Inflammatory macrophage treated with lipopolysaccharide for 4 hours (primary cell): ENCODE results near the gene ARNT2.

Source experiments
- DNase-seq: peaks from one replicate; pipeline ENCODE4 v3.0.0-alpha.2; 2020

The ARNT2 gene

DNA sequence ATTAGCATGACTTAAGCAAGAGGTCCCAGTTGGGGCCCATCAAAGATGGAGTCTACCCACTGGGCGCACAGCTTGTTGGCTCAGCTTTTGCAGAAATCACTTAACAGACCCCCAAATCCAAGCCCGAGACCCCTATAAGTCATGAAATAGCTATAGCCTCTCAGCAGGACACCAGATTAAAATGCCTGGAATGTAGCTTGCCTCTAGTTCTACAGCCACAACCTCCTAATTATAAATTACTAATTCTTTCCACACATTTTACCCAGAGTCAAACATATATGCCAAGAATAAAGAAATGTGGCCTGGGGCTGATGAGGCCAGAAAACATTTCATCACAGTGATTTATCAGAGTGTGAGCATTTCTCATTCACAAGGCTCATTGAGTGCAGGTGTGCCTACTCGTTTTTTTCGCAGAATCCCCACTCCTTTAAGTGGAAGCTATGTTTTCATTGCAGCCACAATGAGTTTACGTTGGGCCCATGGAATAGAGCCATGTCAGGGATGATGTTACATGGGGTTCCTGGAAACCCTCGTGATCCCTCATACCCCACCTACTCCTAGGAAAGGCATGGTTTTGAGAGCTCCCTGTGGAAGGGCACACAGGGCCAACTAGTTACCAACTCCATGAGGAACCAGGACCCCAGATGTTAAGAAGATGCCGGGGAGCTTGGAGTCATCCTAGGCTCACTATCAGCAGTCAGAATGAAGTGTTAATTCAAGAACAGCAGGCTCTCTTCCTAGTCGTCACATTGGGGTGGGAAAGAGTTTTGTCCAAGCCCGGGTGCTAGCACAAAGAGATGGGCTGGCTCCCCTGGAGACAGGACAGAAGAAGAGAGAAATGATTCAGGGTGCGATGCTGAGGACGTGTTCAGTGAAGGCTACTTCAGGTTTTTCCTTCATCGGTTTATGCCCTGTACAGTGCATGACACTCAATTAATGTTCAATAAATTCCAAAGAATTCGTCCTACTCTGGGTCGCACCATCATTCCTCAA lies 200.7 kb downstream of the ARNT2 start:
- no peak for DNase-seq

DNA sequence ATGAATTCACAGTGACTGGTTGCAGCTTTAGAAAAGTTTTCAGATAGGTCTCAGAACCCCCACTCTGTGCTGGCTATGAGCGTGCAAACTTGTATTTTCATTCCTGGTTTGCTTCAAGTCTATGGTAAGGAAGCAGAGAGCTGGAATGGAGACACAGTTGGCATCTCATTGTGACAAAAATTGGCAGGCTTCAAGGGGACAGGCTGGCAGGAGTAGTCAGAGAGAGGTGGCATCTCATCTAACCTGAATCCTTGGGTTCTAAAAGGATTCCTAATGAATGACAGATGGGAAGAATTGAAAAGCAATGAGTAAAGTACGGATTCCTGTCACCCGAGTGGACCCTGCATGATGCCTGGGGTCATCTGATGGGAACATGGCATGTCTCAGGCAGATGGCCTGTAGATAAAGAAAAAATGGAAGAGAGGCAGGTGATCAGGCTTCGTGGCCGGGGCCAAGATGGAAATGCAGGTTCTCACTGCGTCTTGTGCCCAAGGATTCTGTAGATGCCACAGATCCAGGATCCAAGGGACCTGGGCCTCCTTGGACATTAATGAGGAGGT lies 201.5 kb downstream of the ARNT2 start:
- DNase-seq: no peak

DNA sequence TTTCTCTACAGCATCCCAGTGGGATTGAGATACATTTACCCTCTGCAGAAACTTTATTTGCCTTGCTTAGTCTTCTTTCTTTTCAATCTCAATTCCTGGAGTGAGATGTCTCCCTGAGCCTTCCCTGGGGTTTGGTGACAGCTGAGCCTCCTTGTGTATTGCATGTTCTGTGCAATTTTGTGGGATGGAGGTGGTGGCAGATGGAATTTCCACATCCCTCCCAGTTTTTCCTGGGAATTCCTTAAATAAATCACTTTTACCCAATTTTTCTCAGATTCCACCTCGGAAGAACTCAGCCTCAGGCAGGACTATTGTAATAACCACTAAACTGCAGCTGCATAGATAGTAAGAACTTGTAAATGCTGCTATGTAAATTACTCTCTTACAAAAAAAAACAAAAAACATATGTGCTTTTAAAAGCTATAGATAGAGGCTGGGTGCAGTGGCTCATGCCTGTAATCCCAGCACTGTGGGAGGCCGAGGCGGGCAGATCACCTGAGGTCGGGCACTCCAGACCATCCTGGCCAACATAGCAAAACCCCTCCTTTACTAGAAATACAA lies 202.4 kb downstream of the ARNT2 start:
- no peak for DNase-seq

DNA sequence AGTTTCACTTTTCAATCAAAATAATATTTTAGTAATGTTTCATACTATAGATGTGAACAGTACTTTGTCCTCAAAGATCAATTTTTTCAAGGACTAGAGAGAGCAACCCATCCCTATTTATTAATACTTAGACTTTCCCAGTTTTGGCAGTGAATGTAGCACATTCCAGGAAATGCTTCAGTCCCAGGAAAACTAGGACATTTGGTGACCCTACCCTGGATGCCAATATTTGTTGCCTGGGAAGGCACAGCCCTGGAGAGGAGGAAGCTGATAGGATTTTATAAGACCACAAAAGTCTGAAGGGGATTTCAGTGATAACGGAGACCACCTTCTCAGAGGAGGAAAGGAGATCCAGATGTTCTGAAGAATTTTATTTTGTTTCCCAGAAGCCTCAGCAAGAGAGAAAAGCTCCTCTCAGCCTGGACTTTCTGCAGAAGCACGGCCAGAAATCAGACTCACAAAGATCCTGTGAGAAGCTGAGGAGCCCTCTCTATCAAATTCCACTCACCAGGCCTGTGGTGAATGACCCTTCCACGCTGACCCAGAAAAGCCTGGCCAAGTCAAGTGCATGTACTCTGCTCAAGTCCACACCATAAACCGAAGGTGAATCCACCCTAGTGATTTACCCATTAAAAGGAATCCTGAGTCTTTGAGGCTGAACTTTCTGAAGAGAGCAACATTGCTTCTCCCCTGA lies 203.3 kb downstream of the ARNT2 start:
- DNase-seq: no peak

DNA sequence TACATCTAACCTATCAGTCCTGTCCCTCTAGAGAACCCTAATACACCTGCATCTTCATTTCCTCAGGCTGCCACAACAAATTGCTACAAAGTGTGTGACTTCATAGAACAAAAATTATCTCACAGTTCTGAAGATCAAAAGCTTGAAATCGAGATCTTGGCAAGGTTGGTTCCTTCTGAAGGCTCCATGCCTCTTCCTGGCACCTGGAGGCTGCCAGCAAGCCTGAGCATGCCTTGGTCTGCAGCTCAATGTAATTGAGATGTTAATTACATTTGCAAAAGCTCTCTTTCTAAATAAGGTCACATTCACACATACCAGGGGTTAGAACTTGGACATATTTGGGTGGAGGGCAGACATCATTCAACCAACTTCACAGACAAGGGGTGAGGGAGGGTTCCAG lies 204.5 kb downstream of the ARNT2 start:
- DNase-seq: no peak

DNA sequence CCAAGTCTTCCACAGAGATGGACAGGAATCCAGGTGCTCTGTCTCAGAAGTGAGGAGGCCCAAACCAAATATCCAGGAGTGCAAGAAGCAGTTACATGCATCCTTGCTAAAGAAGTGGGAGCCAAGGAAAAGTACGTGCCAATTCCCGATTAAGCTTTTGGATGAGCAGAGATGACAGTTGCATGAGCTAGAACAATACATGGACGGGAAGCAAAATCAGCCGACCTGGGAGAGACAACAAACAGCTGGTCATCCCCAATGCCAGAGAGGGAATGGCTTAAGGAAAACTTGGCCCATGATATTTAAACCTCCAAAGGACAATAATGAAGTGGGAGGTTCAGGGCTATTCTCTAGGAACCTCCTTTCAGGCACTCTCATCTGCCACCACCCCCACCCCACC lies 204.9 kb downstream of the ARNT2 start:
- DNase-seq: no peak

DNA sequence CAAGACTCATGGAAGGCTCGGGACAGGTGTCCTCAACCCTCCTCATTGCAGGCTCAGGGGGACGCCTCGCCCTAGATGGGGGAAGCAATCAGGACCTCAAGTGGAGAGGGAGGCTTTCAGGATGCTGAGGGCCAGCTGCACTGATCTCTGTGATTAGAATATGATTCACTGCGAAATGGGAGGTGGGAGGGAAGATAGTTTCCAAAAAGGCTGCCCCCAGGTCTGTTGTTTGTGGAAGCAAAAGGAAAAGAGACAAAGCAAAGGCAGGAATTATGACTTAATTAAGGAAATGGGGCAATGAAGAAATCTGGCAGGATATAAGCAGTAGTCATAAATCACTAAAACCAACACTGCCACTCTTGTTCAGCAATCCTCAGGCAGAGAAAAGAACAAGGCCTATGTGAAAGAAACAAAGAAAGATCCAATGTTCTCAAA lies 205.3 kb downstream of the ARNT2 start:
- no peak for DNase-seq

DNA sequence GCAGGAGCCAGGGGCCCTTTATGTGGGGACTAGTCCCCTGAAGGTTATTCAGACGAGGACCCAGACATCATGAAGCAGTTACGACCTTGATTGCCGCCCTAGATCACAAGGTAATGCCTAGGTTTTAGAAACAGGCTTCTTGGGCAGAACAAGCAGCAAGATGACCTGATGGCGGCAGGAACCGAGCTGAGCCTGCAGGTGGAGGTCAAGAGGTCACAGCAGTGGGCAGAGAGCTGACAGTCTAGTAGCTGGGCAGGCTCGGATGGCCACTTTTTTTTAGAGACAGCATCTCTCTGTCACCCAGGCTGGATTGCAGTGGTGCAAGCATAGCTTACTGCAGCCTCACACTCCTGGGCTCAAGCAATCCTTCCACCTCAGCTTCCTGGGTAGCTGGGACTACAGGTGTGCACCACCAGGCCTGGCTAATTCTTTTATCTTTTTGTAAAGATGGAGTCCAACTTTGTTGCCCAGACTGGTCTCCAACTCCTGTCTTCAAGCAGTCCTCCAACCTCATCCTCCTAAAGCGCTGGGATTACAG lies 207.4 kb downstream of the ARNT2 start:
- DNase-seq: no peak

DNA sequence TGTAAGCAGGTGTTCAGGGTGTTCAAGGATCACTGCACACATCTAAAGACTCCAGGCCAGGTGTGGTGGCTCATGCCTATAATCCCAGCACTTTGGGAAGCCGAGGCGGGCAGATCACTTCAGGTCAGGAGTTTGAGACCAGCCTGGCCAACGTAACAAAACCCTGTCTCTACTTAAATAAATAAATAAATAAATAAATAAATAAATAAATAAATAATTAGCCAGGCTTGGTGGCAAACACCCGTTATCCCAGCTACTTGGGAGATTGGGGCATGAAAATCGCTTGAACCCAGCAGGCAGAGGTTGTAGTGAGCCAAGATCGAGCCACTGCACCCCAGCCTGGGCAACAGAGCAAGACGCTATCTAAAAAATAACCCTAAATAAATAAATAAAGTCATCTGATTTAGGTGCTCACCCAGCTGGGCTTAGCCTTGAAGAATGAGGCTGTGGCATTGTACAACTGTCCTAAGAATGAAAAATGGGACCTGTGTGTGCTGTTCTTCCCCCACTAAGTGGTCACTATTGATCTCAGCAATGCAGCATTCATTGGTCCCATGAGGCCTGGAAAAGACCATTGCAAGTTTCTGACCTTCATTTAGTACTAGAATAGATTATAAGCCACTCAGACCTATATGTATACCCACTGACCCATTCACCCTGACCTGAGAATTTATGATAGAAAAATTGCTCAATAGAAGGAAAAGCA lies 208.1 kb downstream of the ARNT2 start:
- DNase-seq: no peak

DNA sequence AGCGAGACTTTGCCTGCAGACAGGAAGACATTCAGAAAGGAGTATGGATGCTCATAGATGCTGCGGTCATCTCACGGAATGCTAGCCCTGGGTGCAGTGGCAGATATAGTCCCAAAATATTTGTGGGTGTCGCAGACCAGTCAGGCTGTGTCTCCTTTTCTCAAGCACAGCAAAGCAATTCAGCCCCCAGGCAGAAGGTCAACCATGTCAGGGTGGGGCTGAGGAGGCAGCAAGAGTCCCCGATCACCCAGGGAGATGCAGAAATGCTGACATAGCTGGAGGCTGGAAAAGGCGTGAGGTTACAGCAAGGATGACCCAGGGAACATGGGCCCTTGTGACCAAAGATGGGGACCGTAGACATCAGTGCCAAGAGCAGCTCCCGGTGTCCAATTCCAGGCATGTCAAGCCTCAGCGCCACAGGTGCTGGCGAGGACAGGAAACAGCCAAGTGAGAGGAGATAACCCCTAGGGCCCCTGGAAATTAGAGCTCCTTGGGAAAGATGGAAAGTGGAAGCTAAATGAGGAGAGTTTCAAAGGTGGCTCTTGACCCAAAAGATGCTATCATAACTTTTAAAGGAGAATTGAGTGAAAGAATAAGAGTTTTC lies 209.7 kb downstream of the ARNT2 start:
- no peak for DNase-seq

DNA sequence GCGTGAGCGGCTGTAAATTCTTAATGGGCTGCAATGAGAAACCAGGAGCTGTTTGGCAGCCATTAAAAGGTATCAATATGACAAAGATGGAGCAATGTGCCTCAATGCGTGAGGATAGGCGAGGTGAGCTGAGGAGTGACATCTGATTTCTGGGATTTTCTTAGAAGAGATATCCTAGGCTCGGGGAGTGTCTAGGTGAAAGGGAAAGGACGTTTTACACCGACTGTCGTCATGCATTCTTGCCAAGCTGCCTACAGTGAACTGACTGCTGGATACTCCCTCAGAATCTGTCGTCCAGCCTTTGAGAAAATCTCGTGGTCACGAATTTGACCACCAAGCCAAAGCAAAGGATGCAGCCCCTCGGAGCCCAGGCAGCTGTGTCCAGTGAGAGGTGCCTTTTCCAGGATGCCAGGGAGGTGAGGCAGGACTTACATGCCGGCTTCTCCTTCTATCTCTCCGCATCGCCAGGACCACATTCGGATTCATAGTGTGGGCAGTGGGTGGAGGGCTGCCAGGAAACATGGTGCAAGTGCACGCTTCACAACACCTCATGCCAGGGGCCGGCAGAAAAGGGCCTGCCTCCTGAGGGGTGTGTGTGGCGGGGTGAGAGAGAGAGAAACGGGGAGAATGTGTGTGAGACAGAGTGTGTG lies 210.7 kb downstream of the ARNT2 start:
- DNase-seq: no peak

DNA sequence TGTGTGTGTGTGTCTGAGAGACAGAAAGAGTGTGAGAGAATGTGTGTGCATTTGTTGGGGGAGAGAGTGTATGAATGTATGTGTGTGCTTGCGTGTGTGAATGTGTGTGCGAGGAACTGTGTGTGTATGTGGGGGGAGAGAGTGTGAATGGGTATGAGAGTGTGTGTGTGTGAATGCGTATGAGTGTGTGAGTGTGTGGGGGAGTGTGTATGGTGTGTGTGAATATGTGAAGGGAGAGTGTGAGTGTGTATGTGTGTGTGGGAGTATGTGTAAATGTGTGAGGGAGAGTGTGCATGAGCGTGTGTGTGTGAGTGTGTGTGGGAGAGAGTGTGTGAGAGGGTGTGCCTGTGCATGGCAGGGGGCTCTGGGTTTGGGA lies 211.2 kb downstream of the ARNT2 start:
- DNase-seq: no peak

DNA sequence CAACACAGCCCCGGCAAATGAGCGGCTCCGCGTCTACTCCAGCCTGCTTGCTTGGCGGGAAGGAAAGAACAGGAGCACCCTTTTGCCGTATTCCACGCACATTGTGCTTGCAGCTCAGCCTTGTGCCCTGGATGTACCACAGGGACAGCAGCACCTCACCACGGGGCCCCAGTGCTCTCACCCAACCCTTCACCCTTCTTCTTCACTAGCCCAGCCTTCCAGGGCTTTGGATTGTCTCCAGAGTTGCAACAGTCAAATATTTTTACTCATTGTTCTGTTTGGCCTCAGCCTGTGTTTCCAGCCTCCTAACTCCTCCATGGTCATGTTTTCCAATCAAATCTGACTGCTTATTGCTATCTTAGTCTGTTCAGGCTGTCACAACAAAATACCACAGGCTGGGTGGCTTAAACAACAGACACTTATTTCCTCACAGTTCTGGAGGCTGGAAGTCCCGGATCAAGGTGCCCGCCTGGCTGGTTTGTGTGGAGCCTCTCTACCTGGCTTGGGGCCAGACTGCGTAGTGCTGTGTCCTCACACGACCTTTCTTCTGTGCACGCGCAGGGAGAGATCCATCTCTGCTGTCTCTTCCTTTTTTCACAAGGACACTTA lies 211.7 kb downstream of the ARNT2 start:
- DNase-seq: no peak

DNA sequence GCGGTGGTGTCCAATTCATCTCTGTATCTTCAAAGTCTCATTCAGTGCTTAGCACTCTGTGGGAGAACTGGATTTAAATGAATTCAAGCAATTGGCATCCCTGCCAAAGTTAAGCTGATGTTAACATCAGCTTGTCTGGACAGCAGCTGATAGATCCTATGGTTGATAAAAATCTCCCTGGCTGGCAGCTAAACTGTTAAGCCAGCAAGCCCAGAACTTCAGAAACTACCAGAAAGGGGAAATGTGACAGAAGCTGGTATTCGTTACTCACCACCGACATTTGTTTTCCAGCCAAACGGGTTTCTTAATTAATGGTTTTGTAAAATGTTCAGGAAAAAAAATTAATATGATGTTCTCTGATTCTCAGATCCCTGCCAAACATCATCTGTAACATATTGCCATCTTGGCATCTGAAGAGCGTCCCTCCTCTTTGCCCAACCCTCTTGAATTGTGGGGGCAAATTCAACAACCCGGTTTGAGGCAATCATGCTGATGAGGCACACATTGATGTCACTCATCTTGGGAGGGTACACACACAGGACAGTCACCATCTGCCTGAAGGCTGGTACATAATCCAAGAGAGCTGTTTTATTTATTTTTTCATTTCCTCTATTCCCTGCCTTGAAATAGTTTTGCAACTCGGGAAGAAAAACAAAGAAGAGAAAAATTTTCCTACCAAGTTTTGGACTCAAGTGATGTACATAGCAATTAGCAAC lies 214.7 kb downstream of the ARNT2 start:
- peak; percentile 28 for DNase-seq

DNA sequence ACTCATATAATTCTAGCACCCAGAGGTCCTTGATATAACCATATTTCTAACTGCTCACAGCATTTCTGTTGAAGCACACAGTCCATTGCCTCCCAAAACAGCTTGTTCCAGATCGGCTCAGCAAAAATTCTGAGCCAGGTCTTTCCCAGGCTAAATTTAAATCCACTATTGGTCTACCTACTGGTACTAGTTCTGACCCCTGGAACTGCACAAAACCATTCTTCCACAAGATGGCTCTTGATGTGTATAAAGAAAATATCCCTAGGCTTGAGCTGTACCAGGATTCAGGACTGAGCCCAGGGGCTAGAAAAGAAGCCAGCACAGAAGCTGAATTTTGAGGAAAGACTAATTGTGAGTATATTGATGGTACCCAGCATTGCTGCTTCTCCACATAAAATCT lies 215.5 kb downstream of the ARNT2 start:
- no peak for DNase-seq

DNA sequence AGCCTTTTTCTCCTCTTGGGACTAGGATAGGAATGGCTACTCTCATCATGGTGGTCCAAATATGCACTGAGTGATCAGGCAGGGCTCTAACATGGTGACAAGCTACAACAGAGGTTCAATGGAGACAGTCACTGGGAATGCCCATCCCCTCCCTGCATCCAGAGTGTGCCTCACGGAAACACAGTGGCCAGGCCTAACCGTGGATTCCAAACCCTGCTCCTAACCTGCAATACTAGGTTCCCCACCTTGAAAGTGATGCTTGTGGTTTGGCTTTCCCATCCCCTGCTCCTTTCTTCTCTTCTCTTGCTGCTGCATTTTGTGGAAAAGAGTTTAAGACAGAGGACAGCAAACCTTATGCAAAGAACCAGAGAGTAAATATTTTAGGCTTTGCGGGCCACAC lies 216.0 kb downstream of the ARNT2 start:
- no peak for DNase-seq

DNA sequence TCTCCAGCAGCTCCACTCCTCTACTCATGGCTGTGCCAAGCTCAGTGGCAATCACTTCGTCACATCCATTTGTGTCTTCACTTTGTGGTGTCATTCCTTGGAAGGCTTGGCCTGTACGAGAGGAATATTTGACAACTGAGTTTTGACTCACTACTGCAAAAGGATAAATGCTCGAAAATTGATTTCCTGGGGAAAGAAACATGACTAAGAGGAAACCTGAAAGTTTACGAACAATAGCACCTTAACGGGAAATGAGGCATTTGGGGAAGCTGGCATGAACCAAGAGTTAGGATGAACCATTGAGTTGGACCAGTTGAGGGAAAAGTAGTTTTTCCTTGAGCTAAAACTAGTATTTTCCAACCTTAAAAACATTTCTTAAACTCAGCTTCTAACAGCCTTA lies 216.7 kb downstream of the ARNT2 start:
- no peak for DNase-seq

DNA sequence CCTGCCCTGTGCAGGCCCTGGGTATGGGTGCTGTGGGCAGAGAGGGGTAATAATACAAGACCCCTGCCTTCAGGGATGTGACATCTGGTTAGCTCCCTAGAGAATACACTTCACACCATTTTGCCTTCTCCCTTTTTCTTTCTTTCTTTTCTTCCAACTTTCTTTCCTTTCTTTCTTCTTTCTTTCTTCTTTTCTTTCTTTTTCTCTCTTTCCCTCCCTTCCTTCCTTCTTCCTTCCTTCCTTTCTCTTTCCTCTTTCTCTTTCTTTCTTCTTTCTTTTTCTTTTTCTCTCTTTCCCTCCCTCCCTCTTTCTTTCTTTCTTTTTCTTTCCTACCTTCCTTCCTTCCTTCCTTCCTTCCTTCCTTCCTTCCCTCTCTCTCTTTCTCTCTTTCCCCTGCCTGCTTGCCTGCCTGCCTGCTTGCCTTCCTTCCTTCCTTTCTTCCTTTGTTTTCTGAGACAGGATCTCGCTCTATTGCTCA lies 222.5 kb downstream of the ARNT2 start:
- DNase-seq: no peak

DNA sequence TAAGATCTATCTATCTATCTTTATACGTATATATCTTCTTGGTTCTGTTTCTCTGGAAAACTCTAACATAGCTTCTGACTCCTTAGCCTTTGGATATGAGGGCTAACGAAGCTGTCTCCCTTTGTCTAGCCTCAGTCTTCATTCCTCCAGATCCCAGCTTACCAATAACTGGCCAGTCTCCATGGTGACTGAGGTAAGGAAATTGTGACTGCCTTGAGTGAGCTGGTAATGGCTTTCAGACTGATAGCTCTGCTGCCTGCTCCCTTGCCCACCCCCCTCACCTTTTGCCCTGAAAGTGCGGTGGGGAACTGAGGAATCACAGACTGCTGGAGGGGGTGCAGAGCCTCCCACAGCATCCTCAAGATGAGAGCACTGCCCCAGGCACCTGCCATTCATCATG lies 225.2 kb downstream of the ARNT2 start:
- DNase-seq: no peak

DNA sequence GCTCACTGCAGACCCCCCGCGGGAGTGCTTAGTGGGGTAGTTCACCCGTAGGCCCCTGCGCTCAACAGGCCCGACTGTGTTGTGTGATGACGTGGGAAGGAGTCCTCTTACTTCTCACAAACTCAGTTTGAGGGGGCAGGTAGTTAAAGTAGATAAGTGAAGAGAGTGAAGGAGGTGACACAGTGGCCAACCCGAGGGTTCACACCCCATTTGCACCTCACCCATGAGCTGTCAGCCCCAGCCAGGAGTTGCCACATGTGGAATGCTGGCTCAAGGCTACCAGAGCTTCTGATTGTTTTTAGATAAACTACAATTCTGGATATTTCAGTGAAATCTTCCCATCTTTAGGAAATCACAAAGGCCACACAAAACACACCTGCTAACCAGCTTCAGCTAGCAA lies 226.8 kb downstream of the ARNT2 start:
- DNase-seq: no peak
